ENCODE results near the gene SLC6A6. TPM values are rescaled to one million over a fixed set of nuclear protein-coding genes. Genes with fewer than 3 reads are reported as not detected.

SLC6A6 gene
- total RNA-seq, 4 donors from 2014 or later: 15.0 to 36.2 (median 23.7) TPM

- peaks cover 9 to 20% (median 16%) of the 10 kb centered on the region in 4 donors for H3K4me1 ChIP-seq
- H3K4me3 ChIP-seq: no peak overlapping the region
- no peaks in the 10 kb centered on the region for H3K9me3 ChIP-seq
- no peak overlapping the region for H3K27ac ChIP-seq (replicated peaks in 1 of 4)
- no peak for DNase-seq (ENCODE audit: extremely low spot score)
- WGBS: 93% methylated on average over 13 of the region's 13 CpGs
- TF ChIP-seq POLR2A (IDR thresholded peaks at IDR 0.05; ENCODE audit: low read depth): no peak
- TF ChIP-seq CTCF (IDR thresholded peaks at IDR 0.05): no peak
- no peak for TF ChIP-seq EP300 (IDR thresholded peaks at IDR 0.05)
- no peak for TF ChIP-seq POLR2AphosphoS5 (IDR thresholded peaks at IDR 0.05)
- H3K27me3 ChIP-seq: no peaks in the 10 kb centered on the region
- peaks cover 8 to 76% (median 63%) of the 10 kb centered on the region in 4 donors for H3K36me3 ChIP-seq
- intact Hi-C loops (cut with DNase I): no loop called here
Observed at GRCh38 chr3:14474363-14475081, 72.1 kb downstream of the SLC6A6 start.

- H3K9me3 ChIP-seq: no peaks in the 10 kb centered on the region
- TF ChIP-seq POLR2A (IDR thresholded peaks at IDR 0.05; ENCODE audit: low read depth): no peak
- no peak for TF ChIP-seq EP300 (IDR thresholded peaks at IDR 0.05)
- no peak for TF ChIP-seq POLR2AphosphoS5 (IDR thresholded peaks at IDR 0.05)
- TF ChIP-seq CTCF (IDR thresholded peaks at IDR 0.05): no peak
- no peaks in the 10 kb centered on the region for H3K27me3 ChIP-seq
- no peak for DNase-seq (ENCODE audit: extremely low spot score)
- intact Hi-C loops (cut with DNase I): no loop called here
- H3K36me3 ChIP-seq: peaks cover 8 to 78% (median 63%) of the 10 kb centered on the region in 4 donors
- 76% methylated on average over 7 of the region's 7 CpGs for WGBS
- peaks cover 17 to 26% (median 21%) of the 10 kb centered on the region in 4 donors for H3K4me1 ChIP-seq
- H3K27ac ChIP-seq (replicated peaks in 1 of 4): no peak overlapping the region
- H3K4me3 ChIP-seq: no peak overlapping the region
Observed at GRCh38 chr3:14475621-14476020, 73.2 kb downstream of the SLC6A6 start.

- intact Hi-C loops (cut with DNase I): no loop called here
- Histone ChIP-seq H3K9me3 (no peaks in the 10 kb centered on the region), H3K4me3 (no peak overlapping the region), H3K4me1 (peaks cover 28 to 37% (median 32%) of the 10 kb centered on the region in 4 donors), H3K27me3 (no peaks in the 10 kb centered on the region), H3K36me3 (peaks cover 8 to 83% (median 62%) of the 10 kb centered on the region in 4 donors), H3K27ac (replicated peaks in 1 of 4) (no peak overlapping the region)
- TF ChIP-seq EP300 (IDR thresholded peaks at IDR 0.05) (no peak), POLR2AphosphoS5 (IDR thresholded peaks at IDR 0.05) (no peak), CTCF (IDR thresholded peaks at IDR 0.05) (no peak), POLR2A (IDR thresholded peaks at IDR 0.05; ENCODE audit: low read depth) (no peak)
- 94% methylated on average over 13 of the region's 13 CpGs for WGBS
- DNase-seq (ENCODE audit: extremely low spot score): no peak
Observed at GRCh38 chr3:14476583-14477265, 74.3 kb downstream of the SLC6A6 start.

GRCh38 chr3:14477311-14477935 lies 75.0 kb downstream of the SLC6A6 start:
- Histone ChIP-seq H3K36me3 (peaks cover 8 to 82% (median 59%) of the 10 kb centered on the region in 4 donors), H3K9me3 (no peaks in the 10 kb centered on the region), H3K27me3 (no peaks in the 10 kb centered on the region), H3K27ac (replicated peaks in 1 of 4) (no peak overlapping the region), H3K4me3 (no peak overlapping the region), H3K4me1 (peaks cover 35 to 41% (median 38%) of the 10 kb centered on the region in 4 donors)
- 95% methylated on average over 10 of the region's 11 CpGs for WGBS
- TF ChIP-seq POLR2AphosphoS5 (IDR thresholded peaks at IDR 0.05) (no peak), CTCF (IDR thresholded peaks at IDR 0.05) (no peak), EP300 (IDR thresholded peaks at IDR 0.05) (no peak), POLR2A (IDR thresholded peaks at IDR 0.05; ENCODE audit: low read depth) (no peak)
- intact Hi-C loops (cut with DNase I): no loop called here
- DNase-seq (ENCODE audit: extremely low spot score): no peak
